Ishikawa (cell line): ENCODE results near the gene KCNQ1OT1.

Experiments
- CEBPB ChIP-seq: IDR thresholded peaks from 2 replicates; pipeline ENCODE4 v1.6.1; 2012
- CREB1 ChIP-seq: IDR thresholded peaks from 2 replicates; pipeline ENCODE4 v1.6.1; 2012; ENCODE audit warnings: low read depth
- EGR1 ChIP-seq: IDR thresholded peaks from 2 replicates; pipeline ENCODE4 v1.6.1; 2012
- EP300 ChIP-seq: IDR thresholded peaks from 2 replicates; pipeline ENCODE4 v1.6.1; 2012; ENCODE audit warnings: borderline replicate concordance
- FOXM1 ChIP-seq: IDR thresholded peaks from 2 replicates; pipeline ENCODE4 v1.6.1; 2012; ENCODE audit warnings: low read depth, borderline replicate concordance
- NFIC ChIP-seq: IDR thresholded peaks from 2 replicates; pipeline ENCODE4 v1.6.1; 2012
- RAD21 ChIP-seq: IDR thresholded peaks from 2 replicates; pipeline ENCODE4 v1.6.1; 2012; ENCODE audit warnings: low read depth
- TAF1 ChIP-seq: IDR thresholded peaks from 2 replicates; pipeline ENCODE4 v1.6.1; 2012; ENCODE audit warnings: low read depth, mild to moderate bottlenecking
- TCF12 ChIP-seq: IDR thresholded peaks from 2 replicates; pipeline ENCODE4 v1.6.1; 2012; ENCODE audit warnings: low read depth
- TEAD4 ChIP-seq: IDR thresholded peaks from 2 replicates; pipeline ENCODE4 v1.6.1; 2012
- YY1 ChIP-seq: IDR thresholded peaks from 2 replicates; pipeline ENCODE4 v1.6.1; 2012; ENCODE audit warnings: low read depth
- ZBTB7A ChIP-seq: IDR thresholded peaks from 2 replicates; pipeline ENCODE4 v1.6.1; 2012; ENCODE audit warnings: low read depth
- TF ChIP-seq, protein P1 (sequence below): IDR thresholded peaks from 2 replicates; pipeline ENCODE4 v1.6.1; 2012
- TF ChIP-seq, protein P2 (sequence below): IDR thresholded peaks from 2 replicates; pipeline ENCODE4 v1.6.1; 2012
- TF ChIP-seq, protein P3 (sequence below): IDR thresholded peaks from 2 replicates; pipeline ENCODE4 v1.6.1; 2012; ENCODE audit warnings: low read depth, mild to moderate bottlenecking

Gene KCNQ1OT1

DNA sequence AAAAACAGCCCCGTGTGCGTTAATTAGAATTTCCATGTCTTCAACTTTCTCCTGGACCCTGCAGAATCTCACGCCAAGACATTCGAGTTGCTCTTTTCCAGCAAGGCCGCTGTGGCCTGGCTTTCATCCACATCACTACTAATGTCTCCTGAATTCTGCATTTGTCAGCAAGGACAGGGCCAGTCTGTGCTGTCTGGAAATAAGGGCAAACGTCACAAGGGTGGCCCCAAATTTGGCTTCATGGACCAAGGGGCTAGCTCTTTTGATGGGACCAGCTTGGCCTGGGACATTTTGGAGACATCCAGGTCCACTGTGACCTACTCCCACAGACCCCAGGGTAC, 33.4 kb downstream of the KCNQ1OT1 start:
- no peak for TF ChIP-seq EP300
- no peak for TF ChIP-seq TCF12
- TF ChIP-seq FOXM1 = no peak
- TF ChIP-seq, protein P1, sequence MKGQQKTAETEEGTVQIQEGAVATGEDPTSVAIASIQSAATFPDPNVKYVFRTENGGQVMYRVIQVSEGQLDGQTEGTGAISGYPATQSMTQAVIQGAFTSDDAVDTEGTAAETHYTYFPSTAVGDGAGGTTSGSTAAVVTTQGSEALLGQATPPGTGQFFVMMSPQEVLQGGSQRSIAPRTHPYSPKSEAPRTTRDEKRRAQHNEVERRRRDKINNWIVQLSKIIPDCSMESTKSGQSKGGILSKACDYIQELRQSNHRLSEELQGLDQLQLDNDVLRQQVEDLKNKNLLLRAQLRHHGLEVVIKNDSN = no peak
- TF ChIP-seq CEBPB = no peak
- TF ChIP-seq EGR1 = no peak

DNA sequence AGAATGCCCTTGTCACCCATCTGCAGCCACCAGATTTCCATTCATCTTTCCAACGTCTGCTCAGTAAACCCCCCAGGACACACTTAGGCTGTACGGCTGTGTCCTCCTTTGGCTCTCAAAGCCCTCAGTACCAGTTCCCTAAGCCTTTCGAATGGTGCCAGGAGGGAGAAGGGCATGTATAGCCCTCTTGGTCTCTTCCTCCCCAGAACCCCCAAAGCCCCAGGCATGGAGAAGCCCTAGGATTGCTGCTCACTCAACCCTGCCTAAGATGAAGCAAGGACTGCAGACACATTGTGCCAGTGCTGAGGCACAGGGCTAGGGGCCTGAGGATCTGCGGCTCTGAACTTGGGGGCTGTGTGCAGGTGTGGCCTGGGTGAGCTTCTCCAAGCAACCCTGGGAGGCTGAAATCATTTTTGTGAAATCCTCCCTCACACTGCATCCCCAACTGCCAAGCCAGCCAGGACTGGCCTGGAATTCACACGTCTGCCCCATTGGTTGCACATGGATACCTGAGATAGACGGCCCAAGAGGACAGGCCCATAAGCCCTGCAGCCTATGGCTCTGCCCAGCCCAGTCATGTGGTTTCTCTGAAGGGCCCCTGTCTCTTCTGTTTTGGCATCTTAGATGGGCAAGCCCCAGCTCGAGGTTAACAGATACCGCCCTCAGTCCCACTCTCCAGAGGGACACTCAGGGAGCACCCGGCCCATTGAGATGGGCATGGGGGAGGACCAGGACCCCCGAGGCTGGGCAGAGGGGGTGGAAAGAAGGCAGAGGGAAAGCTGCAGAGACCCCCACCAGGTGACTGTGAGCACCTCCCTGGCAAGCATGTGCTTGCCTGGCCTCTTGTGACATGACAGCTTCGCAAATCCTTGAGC, 34.0 kb downstream of the KCNQ1OT1 start:
- TF ChIP-seq FOXM1 (no peak), YY1 (no peak), EGR1 (no peak), TEAD4 (no peak), CREB1 (no peak), EP300 (no peak), NFIC (no peak), ZBTB7A (no peak), CEBPB (no peak), TCF12 (no peak), TAF1 (no peak), RAD21 (no peak)
- TF ChIP-seq, protein P1 = no peak
- TF ChIP-seq, protein P2, sequence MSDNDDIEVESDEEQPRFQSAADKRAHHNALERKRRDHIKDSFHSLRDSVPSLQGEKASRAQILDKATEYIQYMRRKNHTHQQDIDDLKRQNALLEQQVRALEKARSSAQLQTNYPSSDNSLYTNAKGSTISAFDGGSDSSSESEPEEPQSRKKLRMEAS = no peak
- TF ChIP-seq, protein P3, sequence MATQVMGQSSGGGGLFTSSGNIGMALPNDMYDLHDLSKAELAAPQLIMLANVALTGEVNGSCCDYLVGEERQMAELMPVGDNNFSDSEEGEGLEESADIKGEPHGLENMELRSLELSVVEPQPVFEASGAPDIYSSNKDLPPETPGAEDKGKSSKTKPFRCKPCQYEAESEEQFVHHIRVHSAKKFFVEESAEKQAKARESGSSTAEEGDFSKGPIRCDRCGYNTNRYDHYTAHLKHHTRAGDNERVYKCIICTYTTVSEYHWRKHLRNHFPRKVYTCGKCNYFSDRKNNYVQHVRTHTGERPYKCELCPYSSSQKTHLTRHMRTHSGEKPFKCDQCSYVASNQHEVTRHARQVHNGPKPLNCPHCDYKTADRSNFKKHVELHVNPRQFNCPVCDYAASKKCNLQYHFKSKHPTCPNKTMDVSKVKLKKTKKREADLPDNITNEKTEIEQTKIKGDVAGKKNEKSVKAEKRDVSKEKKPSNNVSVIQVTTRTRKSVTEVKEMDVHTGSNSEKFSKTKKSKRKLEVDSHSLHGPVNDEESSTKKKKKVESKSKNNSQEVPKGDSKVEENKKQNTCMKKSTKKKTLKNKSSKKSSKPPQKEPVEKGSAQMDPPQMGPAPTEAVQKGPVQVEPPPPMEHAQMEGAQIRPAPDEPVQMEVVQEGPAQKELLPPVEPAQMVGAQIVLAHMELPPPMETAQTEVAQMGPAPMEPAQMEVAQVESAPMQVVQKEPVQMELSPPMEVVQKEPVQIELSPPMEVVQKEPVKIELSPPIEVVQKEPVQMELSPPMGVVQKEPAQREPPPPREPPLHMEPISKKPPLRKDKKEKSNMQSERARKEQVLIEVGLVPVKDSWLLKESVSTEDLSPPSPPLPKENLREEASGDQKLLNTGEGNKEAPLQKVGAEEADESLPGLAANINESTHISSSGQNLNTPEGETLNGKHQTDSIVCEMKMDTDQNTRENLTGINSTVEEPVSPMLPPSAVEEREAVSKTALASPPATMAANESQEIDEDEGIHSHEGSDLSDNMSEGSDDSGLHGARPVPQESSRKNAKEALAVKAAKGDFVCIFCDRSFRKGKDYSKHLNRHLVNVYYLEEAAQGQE = no peak

DNA sequence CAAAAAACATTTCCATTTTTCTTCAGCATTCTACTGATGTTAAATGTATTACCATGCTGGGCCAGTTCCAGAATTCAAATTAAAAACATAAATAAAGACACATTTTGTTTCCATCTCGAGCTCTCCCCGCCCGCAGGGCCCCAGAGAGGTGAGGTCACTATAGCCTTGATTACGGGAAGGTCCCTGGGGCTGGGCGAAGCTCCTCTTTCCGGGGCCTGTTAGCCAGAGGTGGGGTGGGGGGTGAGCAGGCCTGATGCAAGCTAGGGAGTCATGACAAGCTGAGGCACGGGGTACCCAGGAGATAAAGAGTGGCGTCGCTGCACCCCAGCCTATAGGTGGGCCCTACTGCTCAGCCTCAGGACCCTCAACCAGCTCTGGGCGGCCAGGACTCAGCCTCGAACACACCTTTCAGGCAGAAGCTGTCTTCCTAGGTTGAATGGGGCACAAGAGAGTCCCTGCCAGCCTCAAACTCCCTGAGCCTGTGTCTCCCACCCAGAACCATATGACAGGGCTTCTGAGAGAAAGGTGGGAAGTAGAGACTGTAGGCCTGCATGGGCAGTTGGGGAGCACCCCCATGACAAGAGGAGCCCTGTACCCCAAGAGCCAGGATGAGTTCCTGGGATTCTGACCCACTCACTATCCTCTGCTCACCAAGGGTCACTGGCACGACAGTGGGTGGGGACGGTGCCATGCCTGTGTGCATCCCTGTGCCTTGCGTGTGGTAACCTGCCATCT, 34.8 kb downstream of the KCNQ1OT1 start:
- TF ChIP-seq RAD21 (no peak), TEAD4 (no peak)

DNA sequence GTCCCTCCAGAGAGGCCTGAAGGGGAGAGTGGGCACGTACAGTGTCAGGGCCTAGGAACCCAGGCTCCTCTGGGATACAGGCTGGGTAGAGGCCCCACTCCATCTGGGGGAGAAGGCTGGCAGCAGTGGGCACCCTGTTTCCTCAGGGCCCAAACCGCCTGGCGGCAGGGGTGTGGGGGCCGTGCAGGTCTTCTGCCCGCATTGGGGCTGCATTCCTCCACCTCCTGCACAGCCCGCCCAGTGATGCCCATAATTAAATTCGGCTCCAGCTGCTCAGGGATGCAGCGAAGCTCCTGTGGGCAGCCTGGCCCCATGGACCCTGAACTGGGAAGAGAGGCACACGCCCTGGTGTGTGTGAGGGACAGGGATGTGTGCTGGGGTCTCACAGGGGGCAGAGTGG, 35.4 kb downstream of the KCNQ1OT1 start:
- TF ChIP-seq, protein P2 = no peak
- no peak for TF ChIP-seq NFIC
- TF ChIP-seq, protein P3 = no peak
- TF ChIP-seq TAF1 = no peak
- TF ChIP-seq EGR1 = no peak
- no peak for TF ChIP-seq ZBTB7A
- no peak for TF ChIP-seq FOXM1
- no peak for TF ChIP-seq YY1
- TF ChIP-seq, protein P1 = no peak
- no peak for TF ChIP-seq EP300
- TF ChIP-seq CREB1 = no peak
- TF ChIP-seq CEBPB = no peak
- TF ChIP-seq TCF12 = no peak
- TF ChIP-seq RAD21 = no peak
- TF ChIP-seq TEAD4 = no peak

DNA sequence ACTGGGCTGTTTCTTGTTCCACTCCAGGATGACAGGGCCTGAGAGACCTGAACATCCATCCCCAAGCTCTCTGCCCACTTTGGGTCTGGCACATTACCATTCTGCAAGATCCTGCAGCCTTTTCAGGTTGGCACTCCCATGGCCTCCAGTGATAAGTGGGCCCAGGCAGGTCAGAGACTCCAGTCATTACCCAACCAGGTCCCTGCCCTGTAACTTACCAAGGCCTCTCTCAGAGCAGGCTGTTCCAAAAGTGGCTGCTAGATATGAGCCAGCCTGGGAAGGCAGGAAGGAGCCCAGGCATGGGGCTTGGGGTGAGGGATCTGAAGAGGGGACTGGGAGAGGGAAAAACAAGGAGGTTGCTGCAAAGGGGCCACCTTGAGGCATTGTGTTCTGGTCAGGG, 35.9 kb downstream of the KCNQ1OT1 start:
- TF ChIP-seq, protein P1 = no peak
- TF ChIP-seq FOXM1 (no peak), RAD21 (no peak), TCF12 (no peak), NFIC (no peak)
